ENCODE results near the gene CGN. TPM values are rescaled to one million over a fixed set of nuclear protein-coding genes. Genes with fewer than 3 reads are reported as not detected.

Gene CGN
- polyA plus RNA-seq, 1 experiment: 0.31 TPM

GRCh38 chr1:151510614-151510956 lies 602 bp upstream of the CGN start:
- POLR2A ChIA-PET: interaction anchor here (0.6 to 1.0 kb wide), 2 partner anchors 37 to 1624 kb away, joined by 3 read pairs; a partner anchor contains a TSS
- Histone ChIP-seq H3K4me3 (ENCODE audit: low read depth, low read length) (peak overlapping the region; percentile 69), H3K27ac (ENCODE audit: low read depth, low read length) (no peak overlapping the region), H3K9me3 (ENCODE audit: control insufficient read depth, insufficient read depth, low read length) (no peaks in the 10 kb centered on the region), H3K27me3 (ENCODE audit: control insufficient read depth, insufficient read depth, low read length) (peaks cover 5% of the 10 kb centered on the region)
- CTCF ChIA-PET: interaction anchor here (1.0 to 1.6 kb wide), 4 partner anchors 10 to 224 kb away, joined by 3 to 4 read pairs (median 4); no protein-coding TSS in a partner anchor
- no peak for DNase-seq (ENCODE audit: low read depth, low spot score)
- TF ChIP-seq, protein P1, sequence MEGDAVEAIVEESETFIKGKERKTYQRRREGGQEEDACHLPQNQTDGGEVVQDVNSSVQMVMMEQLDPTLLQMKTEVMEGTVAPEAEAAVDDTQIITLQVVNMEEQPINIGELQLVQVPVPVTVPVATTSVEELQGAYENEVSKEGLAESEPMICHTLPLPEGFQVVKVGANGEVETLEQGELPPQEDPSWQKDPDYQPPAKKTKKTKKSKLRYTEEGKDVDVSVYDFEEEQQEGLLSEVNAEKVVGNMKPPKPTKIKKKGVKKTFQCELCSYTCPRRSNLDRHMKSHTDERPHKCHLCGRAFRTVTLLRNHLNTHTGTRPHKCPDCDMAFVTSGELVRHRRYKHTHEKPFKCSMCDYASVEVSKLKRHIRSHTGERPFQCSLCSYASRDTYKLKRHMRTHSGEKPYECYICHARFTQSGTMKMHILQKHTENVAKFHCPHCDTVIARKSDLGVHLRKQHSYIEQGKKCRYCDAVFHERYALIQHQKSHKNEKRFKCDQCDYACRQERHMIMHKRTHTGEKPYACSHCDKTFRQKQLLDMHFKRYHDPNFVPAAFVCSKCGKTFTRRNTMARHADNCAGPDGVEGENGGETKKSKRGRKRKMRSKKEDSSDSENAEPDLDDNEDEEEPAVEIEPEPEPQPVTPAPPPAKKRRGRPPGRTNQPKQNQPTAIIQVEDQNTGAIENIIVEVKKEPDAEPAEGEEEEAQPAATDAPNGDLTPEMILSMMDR (IDR thresholded peaks at IDR 0.05; ENCODE audit: low read depth, low read length): no peak

DNA sequence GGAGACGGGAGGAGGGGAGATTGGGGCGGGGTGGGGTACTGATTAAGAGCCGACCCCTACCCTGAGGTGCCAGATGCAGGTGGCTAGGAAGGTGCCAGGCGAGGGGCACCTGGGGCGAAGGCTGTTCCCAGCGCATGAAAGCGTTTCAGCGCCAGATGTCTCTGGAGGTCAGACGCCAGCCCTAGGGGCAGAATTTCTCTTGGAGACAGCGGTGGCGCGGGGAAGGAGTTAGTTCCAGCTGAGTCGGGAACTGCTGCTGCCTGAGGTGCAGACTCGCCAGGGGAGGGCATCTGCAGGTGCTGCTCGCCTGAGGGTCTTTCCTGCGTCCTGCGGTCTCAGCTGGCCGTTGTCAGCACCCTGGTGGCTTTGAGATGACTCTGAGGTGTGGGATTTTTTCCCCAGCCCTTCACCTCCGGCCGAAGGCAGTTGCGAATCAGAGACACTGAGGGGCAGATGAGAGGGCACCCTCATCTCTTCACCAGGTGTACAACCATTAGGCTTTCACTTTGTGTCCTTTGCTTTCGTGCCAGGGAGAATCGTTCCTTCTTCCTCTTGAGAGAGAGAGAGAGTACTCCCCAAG lies 539 bp downstream of the CGN start:
- ChIA-PET CTCF (interaction anchor here (1.0 to 1.6 kb wide), 3 partner anchors 9 to 223 kb away, joined by 3 to 4 read pairs (median 4); no protein-coding TSS in a partner anchor), POLR2A (interaction anchor here (0.6 to 1.0 kb wide), 2 partner anchors 13 to 36 kb away, joined by 3 read pairs; no protein-coding TSS in a partner anchor)
- peak overlapping the region; percentile 69 for H3K4me3 ChIP-seq (ENCODE audit: low read depth, low read length)
- peaks cover 5% of the 10 kb centered on the region for H3K27me3 ChIP-seq (ENCODE audit: control insufficient read depth, insufficient read depth, low read length)
- TF ChIP-seq, protein P1 (IDR thresholded peaks at IDR 0.05; ENCODE audit: low read depth, low read length): 0 out of 2 replicates have a peak, but pooled peaks have one; percentile 9
- no peaks in the 10 kb centered on the region for H3K9me3 ChIP-seq (ENCODE audit: control insufficient read depth, insufficient read depth, low read length)
- no peak overlapping the region for H3K27ac ChIP-seq (ENCODE audit: low read depth, low read length)
- DNase-seq (ENCODE audit: low read depth, low spot score): no peak

DNA sequence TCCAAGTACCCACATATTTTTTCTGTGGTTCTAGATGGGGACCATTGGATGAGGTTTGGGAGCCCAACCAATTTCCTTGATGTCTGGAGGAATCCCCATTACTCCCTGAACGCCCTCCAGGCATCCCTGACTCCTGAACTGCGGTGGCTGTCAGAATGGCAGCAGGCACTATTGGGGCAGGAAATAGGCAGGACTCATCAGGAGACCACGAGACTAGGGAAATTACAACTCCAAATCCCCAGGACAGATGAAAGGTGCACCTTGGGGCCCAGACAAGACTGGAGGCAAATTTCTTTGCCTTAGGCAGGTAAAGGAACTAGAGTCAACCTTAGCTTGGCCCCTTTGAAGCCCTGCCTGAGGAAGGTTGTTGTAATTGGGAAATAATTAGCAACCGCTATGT lies 1.1 kb downstream of the CGN start:
- Histone ChIP-seq H3K27me3 (ENCODE audit: control insufficient read depth, insufficient read depth, low read length) (peaks cover 5% of the 10 kb centered on the region), H3K4me3 (ENCODE audit: low read depth, low read length) (no peak overlapping the region), H3K9me3 (ENCODE audit: control insufficient read depth, insufficient read depth, low read length) (no peaks in the 10 kb centered on the region), H3K27ac (ENCODE audit: low read depth, low read length) (no peak overlapping the region)
- POLR2A ChIA-PET: no interaction called here
- DNase-seq (ENCODE audit: low read depth, low spot score): no peak
- TF ChIP-seq, protein P1 (IDR thresholded peaks at IDR 0.05; ENCODE audit: low read depth, low read length): no peak
- CTCF ChIA-PET: no interaction called here

DNA sequence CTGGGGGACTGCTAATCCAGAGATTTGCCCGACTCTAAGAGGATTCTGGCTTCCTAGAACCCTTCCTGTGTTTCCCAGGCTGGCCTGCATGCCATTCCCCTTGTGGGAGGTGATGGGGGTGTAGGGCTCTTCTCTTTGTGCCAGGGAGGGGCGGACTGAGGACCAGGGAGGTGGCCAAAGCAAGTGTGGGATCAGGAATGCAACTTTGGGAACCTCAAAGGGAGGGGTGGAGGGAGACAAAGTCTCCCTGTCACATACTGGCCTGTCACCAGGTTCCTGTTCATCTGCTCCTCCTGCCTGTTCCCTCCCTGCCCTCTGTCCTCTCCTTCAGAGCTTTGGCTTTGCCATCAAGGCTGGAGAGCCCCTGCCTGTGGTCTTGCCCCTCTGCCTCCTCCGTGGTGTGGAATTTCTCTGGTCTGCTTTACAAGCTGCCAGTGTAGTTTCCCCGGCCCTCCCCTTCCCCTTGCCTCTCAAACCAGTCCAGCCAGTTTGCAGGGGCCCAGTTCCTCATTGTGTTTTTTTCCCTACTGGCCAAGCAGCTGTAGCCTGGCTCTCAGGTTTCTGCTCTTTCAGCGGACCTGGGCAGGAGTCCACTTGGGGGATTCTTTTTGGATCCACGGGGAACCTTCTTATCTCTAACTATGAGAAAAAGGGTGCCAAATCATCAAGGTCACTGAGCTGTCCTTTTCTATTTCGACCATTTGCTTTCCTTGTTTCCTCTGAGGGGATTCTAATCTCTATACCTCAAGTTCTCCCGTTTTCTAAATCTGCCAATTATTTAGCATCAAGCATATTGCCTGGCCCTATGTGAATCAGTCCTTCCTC lies 1.8 kb downstream of the CGN start:
- ChIA-PET CTCF (no interaction called here), POLR2A (no interaction called here)
- no peak overlapping the region for H3K4me3 ChIP-seq (ENCODE audit: low read depth, low read length)
- peaks cover 5% of the 10 kb centered on the region for H3K27me3 ChIP-seq (ENCODE audit: control insufficient read depth, insufficient read depth, low read length)
- no peak for DNase-seq (ENCODE audit: low read depth, low spot score)
- no peaks in the 10 kb centered on the region for H3K9me3 ChIP-seq (ENCODE audit: control insufficient read depth, insufficient read depth, low read length)
- TF ChIP-seq, protein P1 (IDR thresholded peaks at IDR 0.05; ENCODE audit: low read depth, low read length): no peak
- H3K27ac ChIP-seq (ENCODE audit: low read depth, low read length): no peak overlapping the region

- peaks cover 5% of the 10 kb centered on the region for H3K27me3 ChIP-seq (ENCODE audit: control insufficient read depth, insufficient read depth, low read length)
- no peaks in the 10 kb centered on the region for H3K9me3 ChIP-seq (ENCODE audit: control insufficient read depth, insufficient read depth, low read length)
- TF ChIP-seq, protein P1 (IDR thresholded peaks at IDR 0.05; ENCODE audit: low read depth, low read length): no peak
- CTCF ChIA-PET: no interaction called here
- no peak overlapping the region for H3K4me3 ChIP-seq (ENCODE audit: low read depth, low read length)
- POLR2A ChIA-PET: no interaction called here
- H3K27ac ChIP-seq (ENCODE audit: low read depth, low read length): no peak overlapping the region
- DNase-seq (ENCODE audit: low read depth, low spot score): no peak
Measured at GRCh38 chr1:151513626-151514121, 2.5 kb downstream of the CGN start.
